WTC11 (cell line): ENCODE measurements around the gene XRCC5. TPM values are rescaled to one million over a fixed set of nuclear protein-coding genes. Genes with fewer than 3 reads are reported as not detected.

Source experiments
- ATAC-seq: fragments of 200-7000 bp; cut with Tn5 transposase; 2 replicates; pipeline ENCODE4 v1.10.0; 2021; ENCODE audit warnings: mild to moderate bottlenecking, moderate library complexity
- CTCF ChIA-PET: fragments of 300-600 bp; sonication (Branson Sonifier 250); formaldehyde crosslinking; loops from one replicate; lab custom pipeline; 2021; ENCODE audit warnings: antibody characterized with exemption; lab: Charles Lee
- POLR2A ChIA-PET: fragments of 350-600 bp; sonication (Branson Sonifier 250); formaldehyde crosslinking; loops from one replicate; lab custom pipeline; 2021; ENCODE audit warnings: antibody characterized with exemption; lab: Charles Lee
- DNase-seq: peaks from one replicate; pipeline ENCODE4 v3.0.0; 2021; ENCODE audit warnings: low spot score
- H3K27ac Mint-ChIP-seq: 2 replicates; pipeline ENCODE4 v1.8.0; 2021; ENCODE audit warnings: mixed read lengths
- H3K27me3 Mint-ChIP-seq: 2 replicates; pipeline ENCODE4 v1.8.0; 2021; ENCODE audit warnings: low read depth, mild to moderate bottlenecking, moderate library complexity, mixed read lengths
- H3K36me3 Mint-ChIP-seq: 2 replicates; pipeline ENCODE4 v1.8.0; 2021; ENCODE audit warnings: mixed read lengths
- H3K4me1 Mint-ChIP-seq: 2 replicates; pipeline ENCODE4 v1.8.0; 2022; ENCODE audit warnings: mixed read lengths
- H3K4me3 Mint-ChIP-seq: 2 replicates; pipeline ENCODE4 v1.8.0; 2021; ENCODE audit warnings: mild to moderate bottlenecking, moderate library complexity, mixed read lengths
- H3K9me3 Mint-ChIP-seq: 2 replicates; pipeline ENCODE4 v1.8.0; 2021; ENCODE audit warnings: mixed read lengths
- AR ChIP-seq: fragments of 250-450 bp; sonication (Bioruptor Pico); IDR thresholded peaks from 2 replicates; pipeline ENCODE4 v1.9.0; 2021; ENCODE audit warnings: mild to moderate bottlenecking
- ATF2 ChIP-seq: sonication (generic); formaldehyde crosslinking; IDR thresholded peaks from 2 replicates; pipeline ENCODE4 v1.8.1; 2022; ENCODE audit warnings: low read depth, missing genetic modification reagents, borderline replicate concordance
- ATF3 ChIP-seq: sonication (generic); formaldehyde crosslinking; conservative IDR thresholded peaks from 2 replicates; pipeline ENCODE4 v1.8.1; 2022; ENCODE audit warnings: mild to moderate bottlenecking, missing genetic modification reagents
- CDX4 ChIP-seq: fragments of 250-450 bp; sonication (Bioruptor Pico); IDR thresholded peaks from 2 replicates; pipeline ENCODE4 v1.9.0; 2021; ENCODE audit warnings: moderate library complexity, mild to moderate bottlenecking, inconsistent platforms, borderline replicate concordance
- E2F4 ChIP-seq: sonication (generic); formaldehyde crosslinking; IDR thresholded peaks from 2 replicates; pipeline ENCODE4 v1.8.1; 2022; ENCODE audit warnings: low read depth, mild to moderate bottlenecking, moderate library complexity, missing genetic modification reagents, borderline replicate concordance
- ELF4 ChIP-seq: sonication (generic); formaldehyde crosslinking; IDR thresholded peaks from 2 replicates; pipeline ENCODE4 v1.8.1; 2022; ENCODE audit warnings: low read depth, mild to moderate bottlenecking, moderate library complexity, missing genetic modification reagents
- FOXK1 ChIP-seq: sonication (generic); formaldehyde crosslinking; IDR thresholded peaks from 2 replicates; pipeline ENCODE4 v1.8.0; 2022; ENCODE audit warnings: mild to moderate bottlenecking, moderate library complexity, missing genetic modification reagents
- HMGXB4 ChIP-seq: sonication (generic); formaldehyde crosslinking; IDR thresholded peaks from 2 replicates; pipeline ENCODE4 v1.8.1; 2023; ENCODE audit warnings: mild to moderate bottlenecking, moderate library complexity, missing genetic modification reagents
- SMAD4 ChIP-seq: sonication (generic); formaldehyde crosslinking; IDR thresholded peaks from 2 replicates; pipeline ENCODE4 v1.8.0; 2022; ENCODE audit warnings: mild to moderate bottlenecking, missing genetic modification reagents
- STAT6 ChIP-seq: sonication (generic); formaldehyde crosslinking; conservative IDR thresholded peaks from 2 replicates; pipeline ENCODE4 v1.8.1; 2023; ENCODE audit warnings: mild to moderate bottlenecking, low read depth, missing genetic modification reagents, moderate library complexity
- TEAD1 ChIP-seq: sonication (generic); formaldehyde crosslinking; IDR thresholded peaks from 2 replicates; pipeline ENCODE4 v1.8.0; 2022; ENCODE audit warnings: mild to moderate bottlenecking, missing genetic modification reagents
- ZNF232 ChIP-seq: sonication (generic); formaldehyde crosslinking; IDR thresholded peaks from 2 replicates; pipeline ENCODE4 v1.8.0; 2022; ENCODE audit warnings: mild to moderate bottlenecking, missing genetic modification reagents
- ZNF425 ChIP-seq: fragments of 250-450 bp; sonication (Bioruptor Pico); conservative IDR thresholded peaks from 2 replicates; pipeline ENCODE4 v1.9.0; 2021; ENCODE audit warnings: mild to moderate bottlenecking
- total RNA-seq: library from RNA; stranded (reverse); gene quantifications from 3 replicates; pipeline ENCODE4 v1.2.3, GENCODE V29; 2021

XRCC5 gene
- total RNA-seq, 1 experiment from 2014 or later: 522 TPM

GRCh38 chr2:216216951-216217903, 108.1 kb downstream of the XRCC5 start (continued):
- TF ChIP-seq ZNF425 (CRISPR knock-in tag): no peak
- TF ChIP-seq STAT6: no peak
- TF ChIP-seq ELF4: no peak

- no peak for TF ChIP-seq FOXK1 (CRISPR knock-in tag)
- no peak for TF ChIP-seq AR (CRISPR knock-in tag)
- no peak for TF ChIP-seq ATF2
- TF ChIP-seq ATF3 (CRISPR knock-in tag): no peak
- TF ChIP-seq SMAD4 (CRISPR knock-in tag): no peak
- no peak for TF ChIP-seq CDX4
- TF ChIP-seq ZNF232 (CRISPR knock-in tag): no peak
- H3K9me3 Mint-ChIP-seq: no peaks in the 10 kb centered on the region
- POLR2A ChIA-PET: interaction anchor here (0.5 kb wide), 1 partner anchor 57 kb away, joined by 3 read pairs; no protein-coding TSS in a partner anchor
- H3K36me3 Mint-ChIP-seq: no peaks in the 10 kb centered on the region
- ATAC-seq (no peak), DNase-seq (no peak)
- no peaks in the 10 kb centered on the region; the same call in 1 of the 2 replicates for H3K4me1 Mint-ChIP-seq
- H3K4me3 Mint-ChIP-seq: no peak overlapping the region
- no peak overlapping the region for H3K27ac Mint-ChIP-seq
- no peaks in the 10 kb centered on the region for H3K27me3 Mint-ChIP-seq
- CTCF ChIA-PET: interaction anchor here (1.1 kb wide), 1 partner anchor 66 kb away, joined by 8 read pairs; no protein-coding TSS in a partner anchor
These were observed 108.7 kb downstream of the XRCC5 start for GRCh38 chr2:216217904-216218260.

- ChIA-PET POLR2A (interaction anchor here (1.0 kb wide), 1 partner anchor 152 kb away, joined by 3 read pairs; the partner anchor contains the start of gene MARCHF4), CTCF (interaction anchor here (3.9 kb wide), 1 partner anchor 185 kb away, joined by 41 read pairs; no protein-coding TSS in a partner anchor)
- no peak overlapping the region for H3K27ac Mint-ChIP-seq
- H3K9me3 Mint-ChIP-seq: no peaks in the 10 kb centered on the region
- no peak for DNase-seq
- H3K36me3 Mint-ChIP-seq: no peaks in the 10 kb centered on the region
- H3K4me3 Mint-ChIP-seq: no peak overlapping the region
- H3K4me1 Mint-ChIP-seq: no peaks in the 10 kb centered on the region; the same call in 1 of the 2 replicates
- H3K27me3 Mint-ChIP-seq: no peaks in the 10 kb centered on the region
- no peak for ATAC-seq
- TF ChIP-seq E2F4 (CRISPR knock-in tag) (no peak), HMGXB4 (CRISPR knock-in tag) (no peak), TEAD1 (CRISPR knock-in tag) (no peak)
These were observed 110.7 kb downstream of the XRCC5 start for GRCh38 chr2:216219861-216220260.
